GM19372 (cell line): ENCODE results near the gene SDE2.
"Not testable (repeated sequence)": the region's sequence is repeated elsewhere in the genome, so short reads cannot be mapped to it uniquely, and the experiment has no call there.

ENCODE experiments used
- ATAC-seq: cut with Tn5 transposase; IDR thresholded peaks from one replicate; pipeline ENCODE4 v1.9.1; 2021; ENCODE audit warnings: mild to moderate bottlenecking, low read depth, moderate library complexity; ENCODE audit not compliant: unreplicated experiment

The SDE2 gene

DNA sequence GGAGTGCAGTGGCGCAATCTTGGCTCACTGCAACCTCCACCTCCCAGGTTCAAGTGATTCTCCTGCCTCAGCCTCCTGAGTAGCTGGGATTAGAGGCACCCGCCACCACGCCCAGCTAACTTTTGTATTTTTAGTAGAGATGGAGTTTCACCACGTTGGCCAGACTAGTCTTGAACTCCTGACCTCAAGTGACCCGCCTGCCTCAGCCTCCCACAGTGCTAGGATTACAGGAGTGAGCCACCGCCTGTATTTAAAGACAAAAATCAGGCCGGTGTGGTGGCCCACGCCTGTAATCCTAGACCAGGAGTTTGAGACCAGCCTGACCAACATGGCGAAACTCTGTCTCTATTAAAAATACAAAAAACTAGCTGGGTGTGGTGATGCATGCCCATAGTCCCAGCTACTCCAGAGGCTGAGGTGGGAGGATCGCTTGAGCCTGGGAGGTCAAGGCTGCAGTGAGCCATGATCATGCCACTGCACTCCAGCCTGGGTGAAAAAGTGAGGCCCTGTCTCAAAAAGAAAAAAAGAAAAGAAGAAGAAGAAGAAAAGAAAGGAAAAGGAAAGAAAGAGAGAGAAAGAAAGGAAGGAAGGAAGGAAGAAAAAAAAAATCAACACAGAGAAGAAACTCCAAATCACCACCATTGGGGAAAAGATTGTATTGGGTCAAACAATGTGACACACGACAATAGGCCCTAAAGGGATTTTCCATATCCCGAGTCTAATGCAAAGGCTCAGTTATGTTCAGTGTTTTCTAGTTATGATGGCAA, 8.2 kb upstream of the SDE2 start:
- not testable (repeated sequence) for ATAC-seq

DNA sequence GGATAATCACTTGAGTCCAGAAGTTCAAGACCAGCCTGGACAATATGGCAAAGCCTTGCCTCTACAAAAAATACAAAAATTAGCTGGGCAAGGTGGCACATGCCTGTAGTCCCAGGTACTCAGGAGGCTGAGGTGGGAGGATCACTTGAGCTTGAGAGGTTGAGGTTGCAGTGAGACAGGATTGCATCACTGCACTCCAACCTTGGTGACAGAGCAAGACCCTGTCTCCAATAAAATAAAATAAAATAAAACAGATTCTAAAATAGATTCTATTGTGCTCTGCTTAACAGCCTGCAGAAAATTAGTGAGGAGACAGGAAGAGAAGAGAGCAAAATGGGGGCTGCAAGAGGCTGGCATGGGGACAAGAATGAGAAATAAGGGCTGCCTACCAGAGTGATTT, 7.5 kb upstream of the SDE2 start:
- ATAC-seq: no peak

DNA sequence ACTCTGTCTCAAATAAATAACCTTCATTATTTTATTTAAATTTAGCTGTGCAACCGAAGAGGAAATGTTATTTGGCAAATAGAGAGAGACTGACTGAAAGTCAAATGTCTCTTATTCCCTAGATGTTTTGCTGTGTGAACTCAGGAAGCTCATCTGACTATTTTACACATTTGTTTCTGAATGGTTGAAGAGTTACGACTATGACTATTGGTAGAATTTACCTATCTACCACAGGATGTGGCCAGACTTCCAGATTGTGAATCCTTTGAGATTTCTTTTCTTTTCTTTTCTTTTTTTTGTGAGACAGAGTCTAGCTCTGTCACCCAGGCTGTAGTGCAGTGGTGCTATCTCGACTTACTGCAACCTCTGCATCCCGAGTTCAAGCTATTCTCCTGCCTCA, 5.3 kb upstream of the SDE2 start:
- no peak for ATAC-seq

DNA sequence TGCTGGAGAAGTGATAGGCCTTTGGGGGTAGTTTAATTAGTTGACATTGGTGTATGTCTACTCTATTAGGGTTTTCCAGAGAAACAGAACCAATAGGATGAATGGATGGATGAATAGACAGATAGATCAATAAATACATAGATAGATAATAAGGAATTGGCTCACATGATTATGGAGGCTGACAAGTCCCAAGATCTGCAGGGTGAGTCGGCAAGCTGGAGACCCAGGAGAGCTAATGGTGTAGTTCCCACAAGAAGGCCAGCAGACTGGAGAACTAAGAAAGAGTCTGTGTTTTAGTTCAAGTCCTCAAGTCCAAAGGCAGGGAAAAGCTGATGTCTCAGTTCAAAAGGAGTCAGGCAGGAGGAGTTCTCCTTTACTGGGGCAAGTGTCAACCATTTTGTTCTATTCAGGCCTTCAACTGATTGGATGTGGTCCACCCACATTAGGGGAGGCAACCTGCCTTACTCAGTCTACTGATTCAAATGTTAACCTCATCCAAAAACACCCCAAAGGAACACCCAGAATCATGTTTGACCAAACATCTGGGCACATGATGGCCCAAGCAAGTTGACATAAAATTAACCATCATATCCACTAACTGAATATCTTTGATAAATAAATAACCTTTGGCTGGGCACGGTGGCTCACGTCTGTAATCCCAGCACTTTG, 4.5 kb upstream of the SDE2 start:
- ATAC-seq: no peak

DNA sequence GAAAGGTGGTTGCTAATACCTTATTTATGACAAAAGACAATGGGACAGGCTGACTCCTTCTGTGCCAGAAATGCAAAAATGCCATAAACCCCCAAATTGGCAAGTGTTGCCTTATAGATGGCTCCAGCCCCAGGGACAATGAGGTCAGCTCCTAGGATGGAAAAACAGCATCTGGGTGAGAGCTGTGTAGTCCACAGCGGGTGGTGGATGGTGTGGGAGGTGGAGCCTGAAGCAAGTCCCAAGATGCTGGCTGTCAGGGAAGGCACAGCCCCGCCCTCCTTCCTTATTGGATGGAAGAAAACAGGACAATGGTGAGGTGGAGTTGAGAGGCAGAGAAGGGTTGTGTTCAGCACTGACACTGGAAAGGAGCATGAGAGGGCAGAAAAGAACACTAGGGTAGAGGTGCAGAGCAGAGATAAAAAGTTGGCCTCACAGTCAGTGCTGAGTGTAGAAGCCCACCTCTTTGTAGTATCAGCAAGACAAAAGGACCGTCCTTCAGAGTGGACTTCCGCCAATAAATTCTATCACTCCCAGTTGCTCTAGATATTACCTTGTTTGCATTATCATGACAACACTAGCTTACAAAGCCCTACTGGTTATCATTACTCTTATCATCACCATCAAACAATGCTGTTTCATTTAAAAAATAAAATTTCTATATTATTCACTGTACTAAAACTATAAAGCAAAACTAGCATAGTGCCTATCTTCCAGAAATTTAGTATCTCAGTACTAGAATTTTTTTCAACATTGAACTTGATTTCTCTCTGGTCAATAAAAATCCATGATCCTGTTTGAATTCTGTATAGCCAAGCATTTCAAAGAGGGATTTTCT, 3.7 kb upstream of the SDE2 start:
- no peak for ATAC-seq

DNA sequence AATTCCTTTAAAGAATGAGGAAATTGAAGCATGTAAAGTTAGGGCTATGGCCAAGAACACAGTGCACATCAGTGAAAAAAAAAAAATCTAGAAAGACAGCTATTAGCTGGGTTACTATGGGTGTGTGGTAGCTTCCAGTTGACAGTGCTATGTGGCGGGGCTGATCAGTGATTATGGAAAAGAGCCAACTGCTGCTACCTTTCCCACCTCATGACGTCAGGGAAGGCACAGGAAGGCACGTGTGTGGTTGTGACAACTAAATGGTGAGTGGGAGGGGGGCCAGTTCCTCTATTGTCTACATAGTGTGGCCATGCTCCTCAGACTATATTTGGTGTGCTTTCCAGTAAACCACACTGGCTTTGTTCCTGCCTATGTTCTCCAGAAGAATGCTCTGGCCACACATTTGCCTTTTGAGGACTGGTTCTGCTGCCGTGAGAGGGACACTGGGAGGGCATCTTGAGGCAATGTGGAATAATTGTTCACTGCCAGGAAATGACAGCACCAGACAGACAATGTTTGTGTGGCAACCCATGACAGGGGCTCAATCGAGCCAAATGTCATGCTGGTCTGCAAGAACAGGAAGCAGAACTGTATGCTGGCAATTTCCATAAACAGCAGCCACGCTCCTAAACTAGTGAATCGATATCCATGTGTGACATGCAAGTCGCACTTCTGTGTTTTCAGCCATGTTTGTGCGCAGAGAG, 3.0 kb upstream of the SDE2 start:
- no peak for ATAC-seq

DNA sequence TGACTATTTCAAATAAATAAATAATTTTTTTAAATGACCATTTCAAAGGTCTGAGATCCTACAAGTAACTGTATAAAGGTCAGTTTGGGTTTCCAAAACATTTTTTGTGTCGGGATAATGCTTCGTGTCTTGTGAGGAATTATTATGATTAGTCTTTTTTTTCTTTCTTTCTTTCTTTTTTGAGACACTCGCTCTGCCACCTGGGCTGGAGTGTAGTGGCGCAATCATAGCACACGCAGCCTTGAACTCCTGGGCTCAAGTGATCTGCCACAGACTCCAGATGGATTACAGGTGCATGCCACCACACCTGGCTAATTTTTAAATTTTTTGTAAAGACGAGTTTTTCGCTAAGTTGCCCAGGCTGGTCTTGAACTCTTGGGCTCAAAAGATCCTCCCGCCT, 1.9 kb upstream of the SDE2 start:
- ATAC-seq: no peak

DNA sequence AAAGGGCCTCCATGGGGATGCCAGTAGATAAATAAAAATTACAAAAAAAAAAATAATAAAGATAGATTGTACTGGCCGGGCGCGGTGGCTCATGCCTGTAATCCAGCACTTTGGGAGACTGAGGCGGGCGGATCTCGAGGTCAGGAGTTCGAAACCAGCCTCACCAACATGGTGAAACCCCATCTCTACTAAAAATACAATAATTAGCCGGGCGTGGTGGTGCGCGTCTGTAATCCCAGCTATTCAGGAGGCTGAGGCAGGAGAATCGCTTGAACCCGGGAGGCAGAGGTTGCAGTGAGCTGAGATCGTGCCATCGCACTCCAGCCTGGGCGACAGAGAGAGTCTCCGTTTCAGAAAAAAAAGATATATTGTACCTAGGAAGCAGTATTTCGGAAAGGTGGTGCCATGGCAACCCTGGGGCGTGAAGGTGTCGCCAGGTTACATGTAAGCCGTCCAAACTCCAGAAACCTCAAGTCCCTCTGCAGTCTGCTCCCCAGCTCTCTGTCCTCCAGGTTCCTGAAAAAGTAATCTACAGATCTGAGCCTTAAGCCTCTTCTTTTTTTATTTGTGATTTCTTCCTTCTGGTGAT, 1.4 kb upstream of the SDE2 start:
- ATAC-seq: not testable (repeated sequence)

DNA sequence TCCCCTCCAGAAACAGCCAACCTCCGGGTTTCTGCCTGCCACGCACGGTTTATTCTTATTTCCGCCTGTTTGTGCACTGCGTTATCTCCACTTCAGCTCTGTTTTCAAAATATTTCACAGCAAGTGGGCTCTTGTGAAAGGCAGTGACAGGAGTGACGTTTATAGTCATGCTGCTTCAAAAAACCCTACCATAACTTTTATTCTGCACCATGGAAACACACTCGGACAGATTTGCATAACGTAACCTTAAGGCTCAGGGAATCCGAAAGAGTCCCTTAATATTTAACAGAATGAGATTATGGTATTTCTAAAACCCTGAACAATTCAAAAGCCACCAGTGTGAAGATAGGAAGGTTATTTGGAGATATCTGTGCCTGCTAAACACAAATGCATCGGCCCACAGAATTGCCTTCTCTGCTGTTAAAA, 782 bp upstream of the SDE2 start:
- peak; percentile 30 for ATAC-seq

DNA sequence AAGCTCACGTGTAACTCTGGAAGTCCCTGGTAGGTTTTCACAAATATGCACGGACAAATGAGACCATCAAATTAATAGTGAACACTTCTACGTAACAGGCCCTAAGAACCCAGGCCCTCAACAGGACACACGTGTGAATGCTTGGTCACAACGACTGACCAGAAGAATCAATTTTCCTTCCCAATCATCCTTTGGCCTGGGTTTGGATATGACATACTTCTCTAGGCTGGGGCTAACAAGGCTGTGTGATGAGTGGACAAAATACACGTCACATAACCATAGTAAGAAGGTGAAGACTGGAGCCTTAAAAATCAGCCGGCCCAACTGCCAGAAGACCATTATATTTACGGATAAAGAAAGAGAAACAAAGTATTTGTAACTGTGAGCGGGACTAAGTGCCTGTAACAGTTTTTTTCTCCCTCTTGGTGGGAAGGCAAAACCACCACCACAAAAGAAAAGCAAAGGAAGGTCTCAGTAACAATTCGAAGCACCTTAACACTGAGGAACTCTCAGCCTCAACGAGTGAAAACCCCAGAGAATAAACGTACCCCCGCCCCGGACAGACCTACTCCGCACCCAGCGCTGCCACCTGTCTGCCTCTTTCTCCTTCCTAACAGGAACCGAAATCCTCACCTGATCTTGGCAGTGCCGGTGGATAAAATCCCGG, 450 bp downstream of the SDE2 start:
- ATAC-seq: peak; percentile 1

DNA sequence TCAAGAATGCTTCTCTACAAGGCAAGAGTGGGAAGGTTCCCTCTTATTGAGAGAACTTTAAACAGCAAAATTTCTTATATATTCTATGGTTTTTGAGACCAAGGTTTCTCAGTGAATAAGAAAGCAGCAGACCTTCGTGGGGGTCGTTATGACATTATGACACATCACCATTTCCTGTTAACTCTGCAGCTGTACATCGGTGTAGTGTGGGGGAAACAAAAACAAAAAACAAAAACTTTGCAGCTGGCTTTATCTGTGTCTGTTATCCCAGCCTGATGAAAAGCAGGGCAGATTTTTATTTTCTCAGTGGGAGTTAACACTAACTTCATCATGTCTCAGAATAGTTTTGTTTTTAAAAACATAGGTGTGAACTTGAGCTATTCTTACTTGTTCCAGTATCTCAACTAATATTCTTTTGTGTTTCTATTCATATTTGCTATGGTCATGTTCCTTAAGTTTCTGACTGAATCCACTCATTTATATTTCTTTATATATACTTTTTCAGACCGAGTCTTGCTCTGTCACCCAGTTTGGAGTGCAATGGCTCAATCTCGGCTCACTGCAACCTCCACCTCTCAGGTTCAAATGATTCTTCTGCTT, 2.1 kb downstream of the SDE2 start:
- no peak for ATAC-seq

DNA sequence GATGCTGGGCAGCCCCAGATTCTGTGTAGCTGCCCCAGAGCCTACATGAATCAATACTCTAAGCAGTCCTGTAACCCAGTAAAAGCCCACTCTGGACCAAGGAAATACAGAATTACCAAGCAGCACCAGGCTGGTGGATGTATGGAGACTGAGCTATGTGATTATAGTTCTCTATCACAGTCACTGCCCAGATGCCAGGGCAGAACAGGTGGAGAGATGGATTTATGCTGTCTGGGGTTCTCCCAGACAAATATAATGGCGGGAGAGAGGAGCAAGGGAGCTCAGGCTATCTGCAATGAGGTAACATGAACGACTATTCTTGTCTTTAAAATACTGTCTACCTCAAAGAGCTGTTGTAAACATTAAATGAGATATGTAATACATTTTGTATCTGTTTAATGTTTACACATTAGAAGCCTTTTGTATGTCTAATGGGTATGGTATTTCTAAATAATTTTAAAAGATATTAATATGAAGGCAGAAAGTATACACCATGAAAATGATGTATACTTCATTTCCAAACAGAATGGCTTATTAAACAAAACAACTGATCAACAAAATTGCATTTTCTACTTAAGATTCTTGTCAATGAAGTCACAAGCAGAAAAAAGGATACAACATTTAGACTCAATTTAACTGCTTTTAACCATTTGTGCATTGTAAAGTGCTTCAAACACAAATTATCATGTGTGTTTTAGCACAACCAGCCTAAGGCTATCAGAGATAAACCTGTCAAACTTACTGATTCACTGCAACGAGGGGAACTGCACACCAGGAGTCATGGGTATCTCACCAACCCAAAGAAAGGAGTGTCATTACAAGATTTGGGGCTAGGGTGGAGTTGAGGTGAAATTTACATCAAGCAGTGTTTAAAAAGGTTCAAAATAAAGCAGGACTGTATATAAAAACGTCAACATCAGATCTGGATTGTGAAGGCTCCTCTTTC, 3.0 kb downstream of the SDE2 start:
- no peak for ATAC-seq

DNA sequence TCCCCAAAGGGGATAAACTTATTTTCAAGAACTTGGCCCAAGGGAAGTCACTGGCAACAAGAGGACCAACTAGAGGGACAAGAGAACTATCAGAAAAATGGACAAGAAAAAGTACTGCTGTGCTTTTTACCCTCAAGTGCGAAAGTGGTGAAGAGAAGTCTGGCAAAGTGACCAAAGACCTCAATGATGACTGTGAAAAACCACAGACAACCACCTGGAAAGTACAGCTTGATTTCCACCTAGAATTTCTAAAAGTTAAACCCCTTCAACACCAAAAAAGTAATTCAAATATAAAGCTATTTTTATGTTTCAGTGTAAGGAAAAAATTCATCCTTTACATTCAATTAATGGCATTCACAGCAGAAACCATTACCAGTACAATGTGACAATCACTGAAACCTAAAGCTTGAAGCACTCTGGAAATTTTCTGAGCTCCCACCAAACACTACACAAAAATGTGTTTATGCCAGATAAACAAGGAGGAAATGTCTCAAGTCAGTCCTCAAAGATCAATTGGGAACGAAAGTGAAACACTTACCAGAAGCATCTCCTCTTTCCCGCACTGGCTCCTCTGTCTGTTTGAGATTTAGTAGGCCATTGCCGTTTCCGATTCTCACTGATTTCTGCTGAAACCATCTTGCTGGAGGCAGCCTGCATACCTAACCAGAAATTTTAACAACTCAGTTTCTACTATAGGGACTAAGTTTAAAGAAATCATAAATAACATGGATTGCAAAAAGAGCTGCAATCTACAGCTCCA, 8.3 kb downstream of the SDE2 start:
- no peak for ATAC-seq

DNA sequence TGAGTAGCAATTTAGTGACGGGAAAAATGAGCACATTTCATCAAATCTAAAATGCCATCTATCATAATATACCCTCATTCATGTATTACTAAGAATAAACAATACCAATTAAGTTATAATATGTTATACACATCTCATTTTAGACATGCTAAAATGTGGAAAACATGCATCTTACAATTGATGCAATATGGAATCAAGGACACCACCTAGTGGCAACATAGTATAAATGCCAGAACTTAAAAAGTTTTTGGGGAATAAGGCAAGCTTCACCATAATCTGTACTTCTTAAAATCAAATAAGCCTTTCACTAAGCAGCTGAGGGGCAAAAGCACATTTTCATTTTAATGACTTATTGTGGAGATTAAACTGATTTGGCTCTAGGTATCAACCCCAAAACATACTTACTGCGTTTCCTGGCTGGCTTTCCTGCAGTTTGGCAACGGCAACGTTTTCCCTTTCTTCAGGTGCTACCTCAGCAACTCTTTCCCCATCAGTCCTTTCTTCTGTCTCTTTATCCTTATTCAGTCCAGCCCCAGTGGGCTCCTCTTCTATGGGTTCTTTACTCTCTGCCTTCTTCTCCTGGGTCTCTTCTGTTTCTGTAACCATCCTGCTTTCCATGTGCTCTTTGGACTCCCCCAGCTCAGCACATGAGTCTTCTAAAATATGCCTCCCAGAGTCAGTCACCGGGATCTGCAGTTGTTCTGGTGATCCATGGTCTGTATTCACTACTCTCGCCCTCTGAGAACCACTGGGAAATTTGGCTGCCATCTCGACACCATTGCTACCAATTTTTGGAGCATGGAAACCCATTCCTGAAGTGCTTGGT, 11.4 kb downstream of the SDE2 start:
- no peak for ATAC-seq

DNA sequence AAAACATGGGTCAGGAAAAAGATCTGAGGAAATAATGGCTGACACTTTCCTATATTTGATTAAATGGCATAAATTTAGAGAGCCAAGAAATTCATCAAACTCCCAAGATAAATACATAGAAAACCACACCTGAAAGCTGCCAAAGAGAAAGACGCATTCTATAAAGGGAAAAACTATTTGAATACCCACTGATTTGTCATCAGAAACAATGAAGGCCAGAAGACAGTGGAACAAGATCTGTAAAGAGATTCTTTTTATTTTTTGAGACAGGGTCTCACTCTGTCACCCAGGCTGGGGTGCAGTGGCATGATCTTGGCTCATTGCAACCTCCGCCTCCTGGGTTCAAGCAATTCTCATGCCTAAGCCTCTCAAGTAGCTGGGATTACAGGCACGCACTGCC, 17.4 kb downstream of the SDE2 start:
- no peak for ATAC-seq

DNA sequence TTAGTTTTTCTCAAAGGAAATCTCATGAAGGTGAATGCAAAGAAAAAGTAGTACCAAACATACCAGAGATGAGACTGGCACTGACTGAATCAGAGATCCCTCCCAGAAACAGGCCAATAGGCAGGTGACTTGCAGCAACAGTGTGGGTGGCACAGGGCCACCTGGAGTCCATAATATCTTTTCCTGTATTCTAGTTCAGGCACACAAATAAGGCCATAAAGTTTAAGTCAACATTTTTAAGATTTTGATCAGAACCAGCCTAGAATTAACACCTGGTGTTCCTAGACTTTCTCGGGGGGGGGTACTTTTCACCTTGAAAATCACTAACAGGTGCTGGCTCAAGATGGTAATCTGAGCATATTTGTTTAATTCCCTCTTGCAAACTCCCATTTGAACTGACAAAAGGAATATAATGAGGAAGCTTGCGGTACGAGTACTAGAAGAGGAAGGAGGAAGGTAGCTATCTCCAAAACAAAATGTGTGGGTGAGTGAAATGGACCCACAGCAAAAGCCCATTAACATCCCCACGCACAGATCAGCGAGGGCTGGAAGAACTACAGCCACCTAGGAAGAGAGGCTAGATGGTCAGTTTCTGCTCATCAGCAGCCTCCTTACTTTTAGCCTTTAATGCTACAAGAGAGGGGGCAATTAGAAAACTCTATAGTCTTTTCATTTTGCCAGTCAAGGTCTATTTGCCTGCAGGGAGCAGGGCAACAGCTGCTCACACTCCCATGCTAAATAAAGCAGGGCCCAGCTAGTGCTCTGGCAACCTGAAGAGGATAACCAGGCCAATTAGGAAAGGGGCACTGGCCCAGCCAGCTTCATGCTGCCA, 18.9 kb downstream of the SDE2 start:
- no peak for ATAC-seq
